Right lobe of liver (tissue), 4 donors: ENCODE data around the gene EIF2D.

ENCODE experiments used
- CTCF ChIP-seq, 4 donors: fragments of 200-600 bp in 3 of 4; fragments of 450-650 bp in 1 of 4; IDR thresholded peaks; one replicate each; pipeline versions ENCODE4 v1.5.1 to v1.8.0; 2016 to 2022; ENCODE audit warnings: antibody characterized with exemption in 4 of 4, mild to moderate bottlenecking in 2 of 4
- POLR2A ChIP-seq: fragments of 450-650 bp; IDR thresholded peaks from one replicate; pipeline ENCODE4 v1.6.1; 2017; ENCODE audit warnings: antibody characterized with exemption, mild to moderate bottlenecking
- donor health status: DM: no; HTN: no; CAD: no.
- donor health status: DM: no; HTN: no; CAD: no.
- donor health status: DM: no; HTN: yes; CAD: no.

DNA sequence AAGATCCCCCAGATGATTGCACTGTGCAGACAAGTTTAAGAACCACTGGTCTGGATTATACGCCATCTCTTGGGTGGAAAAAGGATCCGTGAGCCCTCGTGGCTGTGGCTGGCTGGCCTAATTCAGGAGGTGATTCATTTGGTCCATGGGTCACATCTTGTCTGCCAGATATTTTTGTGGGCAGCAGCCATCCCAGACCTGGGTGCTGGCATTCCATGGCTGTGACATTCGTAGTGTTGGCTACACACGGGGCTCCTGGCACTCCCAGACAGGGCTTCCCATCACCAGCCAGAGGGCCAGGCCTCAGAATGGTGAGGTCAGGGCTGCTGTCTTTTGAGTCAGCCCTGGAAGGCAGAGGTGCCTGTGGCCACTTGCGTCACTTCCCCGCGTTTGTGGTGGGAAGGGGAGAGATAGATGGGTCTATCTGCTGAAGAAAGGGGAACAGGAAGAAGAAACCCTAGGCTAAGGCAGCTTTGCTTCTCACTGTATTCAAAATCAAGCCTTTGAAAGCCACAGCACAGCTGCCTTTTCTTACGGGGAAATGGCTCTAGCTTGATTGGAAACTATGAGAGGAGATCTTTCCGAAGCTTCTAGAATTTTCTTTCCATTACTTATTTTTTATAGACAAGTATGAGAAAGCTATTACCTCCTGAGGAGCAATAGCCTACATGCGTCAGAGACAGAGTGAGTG is 32.4 kb downstream of the EIF2D start:
- no peak for TF ChIP-seq CTCF (IDR thresholded peaks at IDR 0.05)
- peak; percentile 23 for TF ChIP-seq POLR2A
